IMR-90 (cell line): ENCODE results near the gene GRID1. TPM values are rescaled to one million over a fixed set of nuclear protein-coding genes. Genes with fewer than 3 reads are reported as not detected.

Experiments
- ATAC-seq: fragments of 200-7000 bp; cut with Tn5 transposase; 2 replicates; pipeline ENCODE4 v1.9.1; 2020; ENCODE audit warnings: low read depth, mild to moderate bottlenecking, moderate library complexity
- BruUV-seq: library from RNA; stranded (reverse); fragments of 400-500 nt; replicated peaks from 2 replicates; lab custom pipeline; 2021; lab: Mats Ljungman, UMichigan
- CTCF ChIA-PET: fragments of 300-600 bp; formaldehyde crosslinking; extraction: SDS; loops from one replicate; lab custom pipeline; 2021; ENCODE audit warnings: antibody characterized with exemption; lab: Yijun Ruan, JAX
- POLR2A ChIA-PET: fragments of 300-600 bp; sonication (Branson Sonifier 250); formaldehyde crosslinking; loops from one replicate; lab custom pipeline; 2022; ENCODE audit warnings: antibody characterized with exemption; ENCODE audit not compliant: unreplicated experiment; lab: Charles Lee
- DNase-seq: peaks from one replicate; pipeline ENCODE4 v3.0.0; 2013
- H2AFZ ChIP-seq: replicated peaks from 2 replicates; pipeline ENCODE3; 2013; ENCODE audit warnings: low read length, mild to moderate bottlenecking; ENCODE audit not compliant: poor library complexity
- H2AK5ac ChIP-seq: 2 replicates; pipeline ENCODE4 v1.6.1; 2013; ENCODE audit warnings: low read depth, low read length, inconsistent platforms
- H2AK9ac ChIP-seq: replicated peaks from 2 replicates; pipeline ENCODE3; 2013; ENCODE audit warnings: mild to moderate bottlenecking, low read depth, low read length, moderate library complexity; ENCODE audit not compliant: poor library complexity
- H2BK120ac ChIP-seq: 2 replicates; pipeline ENCODE4 v1.6.1; 2013; ENCODE audit warnings: low read depth, low read length, inconsistent platforms
- H2BK15ac ChIP-seq: 3 replicates; pipeline ENCODE4 v1.6.1; 2013; ENCODE audit warnings: low read depth, low read length, inconsistent platforms
- H2BK20ac ChIP-seq: 2 replicates; pipeline ENCODE4 v1.6.1; 2013; ENCODE audit warnings: low read depth, mild to moderate bottlenecking, inconsistent platforms, low read length, moderate library complexity
- H2BK5ac ChIP-seq: 2 replicates; pipeline ENCODE4 v1.6.1; 2013; ENCODE audit warnings: mild to moderate bottlenecking, low read depth, low read length, inconsistent platforms; ENCODE audit not compliant: poor library complexity, severe bottlenecking
- H3K14ac ChIP-seq: replicated peaks from 2 replicates; pipeline ENCODE4 v1.6.1; 2013; ENCODE audit warnings: low read depth, low read length, inconsistent platforms
- H3K18ac ChIP-seq: 2 replicates; pipeline ENCODE4 v1.6.1; 2013; ENCODE audit warnings: low read depth, low read length, control low read depth
- H3K23ac ChIP-seq: 2 replicates; pipeline ENCODE4 v1.6.1; 2013; ENCODE audit warnings: low read depth, low read length, inconsistent platforms
- H3K27ac ChIP-seq: 2 replicates; pipeline ENCODE4 v1.5.1; 2013; ENCODE audit warnings: mild to moderate bottlenecking, control low read depth, low read length; ENCODE audit not compliant: insufficient read depth
- H3K27me3 ChIP-seq: 2 replicates; pipeline ENCODE4 v1.6.1; 2013; ENCODE audit warnings: low read length; ENCODE audit not compliant: control insufficient read depth, insufficient read depth
- H3K36me3 ChIP-seq: 2 replicates; pipeline ENCODE4 v1.6.1; 2013; ENCODE audit warnings: low read length, mixed read lengths; ENCODE audit not compliant: control insufficient read depth, insufficient read depth
- H3K4ac ChIP-seq: 2 replicates; pipeline ENCODE4 v1.6.1; 2013; ENCODE audit warnings: low read depth, low read length, inconsistent platforms
- H3K4me1 ChIP-seq: 2 replicates; pipeline ENCODE4 v1.6.1; 2013; ENCODE audit warnings: low read length, mixed read lengths; ENCODE audit not compliant: control insufficient read depth, insufficient read depth
- H3K4me2 ChIP-seq: 2 replicates; pipeline ENCODE4 v1.6.1; 2013; ENCODE audit warnings: low read depth, mild to moderate bottlenecking, control low read depth, low read length, moderate library complexity
- H3K4me3 ChIP-seq: 2 replicates; pipeline ENCODE4 v1.5.1; 2013; ENCODE audit warnings: low read depth, mild to moderate bottlenecking, control low read depth, low read length, moderate library complexity; ENCODE audit not compliant: insufficient read depth
- H3K56ac ChIP-seq: 2 replicates; pipeline ENCODE4 v1.6.1; 2013; ENCODE audit warnings: low read length, inconsistent platforms; ENCODE audit not compliant: insufficient read depth; ENCODE audit errors: extremely low read depth
- H3K79me1 ChIP-seq, 2 experiments: 2 replicates each; pipeline ENCODE4 v1.6.1; 2013; ENCODE audit warnings: low read length in 2 of 2, inconsistent platforms in 1 of 2, low read depth in 1 of 2
- H3K9ac ChIP-seq: 2 replicates; pipeline ENCODE4 v1.6.1; 2013; ENCODE audit warnings: low read depth, low read length, control low read depth
- H3K9me1 ChIP-seq: 2 replicates; pipeline ENCODE4 v1.6.1; 2013; ENCODE audit warnings: low read length, inconsistent platforms; ENCODE audit not compliant: insufficient read depth
- H3K9me3 ChIP-seq: 2 replicates; pipeline ENCODE4 v1.6.1; 2013; ENCODE audit warnings: low read length; ENCODE audit not compliant: control insufficient read depth, insufficient read depth
- H4K20me1 ChIP-seq: 2 replicates; pipeline ENCODE4 v1.6.1; 2013; ENCODE audit warnings: low read length, inconsistent platforms; ENCODE audit not compliant: insufficient read depth
- H4K5ac ChIP-seq: 2 replicates; pipeline ENCODE4 v1.6.1; 2013; ENCODE audit warnings: mild to moderate bottlenecking, low read depth, low read length, control low read depth
- H4K8ac ChIP-seq, 2 experiments: 2 replicates each; pipeline ENCODE4 v1.6.1; 2013; ENCODE audit warnings: low read depth in 2 of 2, low read length in 2 of 2, control low read depth in 1 of 2, inconsistent platforms in 1 of 2
- H4K91ac ChIP-seq: 2 replicates; pipeline ENCODE4 v1.6.1; 2013; ENCODE audit warnings: low read depth, low read length, inconsistent platforms; ENCODE audit not compliant: insufficient read depth
- BHLHE40 ChIP-seq: fragments of 150-350 bp; IDR thresholded peaks from 2 replicates; pipeline ENCODE4 v1.6.1; 2016; ENCODE audit warnings: mild to moderate bottlenecking, low read depth, low read length
- POLR2A ChIP-seq: IDR thresholded peaks from 2 replicates; pipeline ENCODE4 v1.6.1; 2012; ENCODE audit warnings: mild to moderate bottlenecking, low read depth, low read length
- RAD21 ChIP-seq: IDR thresholded peaks from 2 replicates; pipeline ENCODE4 v1.6.1; 2012; ENCODE audit warnings: low read length, improper control_type of control experiment
- WGBS, 2 experiments: methylation state at CpG; one replicate each; pipeline versions ENCODE4 v1.1.5 to v1.1.7; 2013; ENCODE audit warnings: missing lambda C conversion rate in 2 of 2; ENCODE audit not compliant: insufficient read length in 1 of 2; ENCODE audit errors: extremely low coverage in 2 of 2; 5-methylcytosine and 5-hydroxymethylcytosine counted together
- dilution Hi-C: fragments of 300-500 bp; cut with HindIII; formaldehyde crosslinking; loops from one replicate; pipeline ENCODE4 v1.14.3; 2018; ENCODE audit warnings: low sequenced_read_pairs; ENCODE audit not compliant: unreplicated experiment
- in situ Hi-C: fragments of 300-500 bp; cut with MboI; formaldehyde crosslinking; loops from 3 replicates; pipeline ENCODE4 v1.14.3; 2019; ENCODE audit warnings: low sequenced_read_pairs, inconsistent platforms, mixed read lengths
- intact Hi-C: fragments of 100-400 bp; cut with micrococcal nuclease; formaldehyde crosslinking; loops from 2 replicates; pipeline ENCODE4 v1.10.0; 2022
- polyA plus RNA-seq, 3 experiments: library from polyadenylated mRNA; depleted of rRNA; stranded (reverse); fragments of >200 nt; gene quantifications; 2 replicates each; pipeline ENCODE4 v1.2.3, GENCODE V29; 2012; ENCODE audit warnings: low replicate concordance in 1 of 3
- total RNA-seq: library from RNA; depleted of rRNA; stranded (reverse); fragments of >200 nt; gene quantifications from 2 replicates; pipeline ENCODE4 v1.2.3, GENCODE V29; 2012
- TF ChIP-seq, protein P1 (sequence below): fragments of 150-350 bp; IDR thresholded peaks from 2 replicates; pipeline ENCODE4 v1.6.1; 2017; ENCODE audit warnings: mild to moderate bottlenecking, antibody characterized with exemption, low read length, low read depth
- TF ChIP-seq, protein P2 (sequence below): fragments of 150-350 bp; IDR thresholded peaks from 2 replicates; pipeline ENCODE4 v1.6.1; 2016; ENCODE audit warnings: low read depth, mild to moderate bottlenecking, low read length, moderate library complexity, borderline replicate concordance

Gene GRID1
- total and polyA plus RNA-seq, 2 of the 4 experiments (the other 2 are of a cell fraction): not detected

DNA sequence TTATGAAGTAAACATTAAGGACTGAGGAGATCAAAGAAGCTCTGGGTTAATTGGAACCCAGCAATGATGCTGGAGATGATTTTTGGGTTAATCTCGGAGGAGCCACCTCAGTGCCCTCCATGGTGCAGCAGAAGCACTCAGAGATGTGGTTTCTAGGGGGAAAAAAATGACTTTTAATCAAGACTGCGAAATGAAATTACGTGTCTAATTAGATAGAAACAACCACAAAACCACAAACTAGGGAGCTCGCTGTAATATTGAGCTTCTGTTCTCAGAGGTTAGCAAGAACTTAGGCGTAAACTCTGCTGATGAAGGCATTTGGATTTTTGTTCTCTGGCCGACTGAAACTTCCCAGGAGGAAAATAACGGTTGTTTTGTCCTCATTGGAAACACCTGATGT lies 319.0 kb downstream of the GRID1 start:
- ChIA-PET CTCF (no interaction called here), POLR2A (no interaction called here)
- BruUV-seq: no TSS peak
- Histone ChIP-seq H3K4me2 (no peak overlapping the region), H3K18ac (no peak overlapping the region), H3K4me3 (no peak overlapping the region), H2AK9ac (no peak overlapping the region), H2AFZ (no peak overlapping the region), H3K4me1 (no peaks in the 10 kb centered on the region), H4K91ac (no peak overlapping the region), H3K9me3 (peaks cover 7% of the 10 kb centered on the region), H2BK120ac (no peak overlapping the region), H4K5ac (no peak overlapping the region), H3K79me1 (no peaks in the 10 kb centered on the region), H2BK15ac (no peak overlapping the region), H3K56ac (no peak overlapping the region), H4K20me1 (no peaks in the 10 kb centered on the region), H2AK5ac (no peak overlapping the region), H2BK20ac (no peak overlapping the region), H4K8ac (no peak overlapping the region), H3K14ac (no peak overlapping the region), H3K9me1 (no peaks in the 10 kb centered on the region), H3K27me3 (no peaks in the 10 kb centered on the region), H3K36me3 (no peaks in the 10 kb centered on the region), H3K23ac (no peak overlapping the region), H3K27ac (no peak overlapping the region), H3K4ac (no peak overlapping the region), H3K9ac (no peak overlapping the region), H2BK5ac (no peak overlapping the region)
- in situ Hi-C loops (no loop called here), dilution Hi-C loops (no loop called here), intact Hi-C loops (no loop called here)
- DNase-seq (no peak), ATAC-seq (no peak)
- WGBS, 2 experiments: no CpG with 5 or more reads among the region's 7 CpGs
- TF ChIP-seq, protein P1, sequence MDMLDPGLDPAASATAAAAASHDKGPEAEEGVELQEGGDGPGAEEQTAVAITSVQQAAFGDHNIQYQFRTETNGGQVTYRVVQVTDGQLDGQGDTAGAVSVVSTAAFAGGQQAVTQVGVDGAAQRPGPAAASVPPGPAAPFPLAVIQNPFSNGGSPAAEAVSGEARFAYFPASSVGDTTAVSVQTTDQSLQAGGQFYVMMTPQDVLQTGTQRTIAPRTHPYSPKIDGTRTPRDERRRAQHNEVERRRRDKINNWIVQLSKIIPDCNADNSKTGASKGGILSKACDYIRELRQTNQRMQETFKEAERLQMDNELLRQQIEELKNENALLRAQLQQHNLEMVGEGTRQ: no peak
- TF ChIP-seq, protein P2, sequence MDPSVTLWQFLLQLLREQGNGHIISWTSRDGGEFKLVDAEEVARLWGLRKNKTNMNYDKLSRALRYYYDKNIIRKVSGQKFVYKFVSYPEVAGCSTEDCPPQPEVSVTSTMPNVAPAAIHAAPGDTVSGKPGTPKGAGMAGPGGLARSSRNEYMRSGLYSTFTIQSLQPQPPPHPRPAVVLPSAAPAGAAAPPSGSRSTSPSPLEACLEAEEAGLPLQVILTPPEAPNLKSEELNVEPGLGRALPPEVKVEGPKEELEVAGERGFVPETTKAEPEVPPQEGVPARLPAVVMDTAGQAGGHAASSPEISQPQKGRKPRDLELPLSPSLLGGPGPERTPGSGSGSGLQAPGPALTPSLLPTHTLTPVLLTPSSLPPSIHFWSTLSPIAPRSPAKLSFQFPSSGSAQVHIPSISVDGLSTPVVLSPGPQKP: no peak
- TF ChIP-seq POLR2A (no peak), RAD21 (no peak), BHLHE40 (no peak)
